ENCODE data around the gene CHI3L2. TPM values are rescaled to one million over a fixed set of nuclear protein-coding genes. Genes with fewer than 3 reads are reported as not detected.
A peak's percentile ranks its signal among the peaks of the same experiment; 100 is the strongest.

CHI3L2 gene
- total RNA-seq, 4 donors from 2014 or later: 4.7 to 9.8 (median 7.7) TPM

- H3K4me3 ChIP-seq: no peak overlapping the region
- H3K9me3 ChIP-seq: no peaks in the 10 kb centered on the region
- WGBS: 65% methylated on average over 2 of the region's 2 CpGs
- peaks cover 47% of the 10 kb centered on the region for H3K4me1 ChIP-seq
- peaks cover 35% of the 10 kb centered on the region for H3K36me3 ChIP-seq
- DNase-seq (ENCODE audit: low spot score in 2 of 2): no peak
- TF ChIP-seq CTCF (IDR thresholded peaks at IDR 0.05) (no peak), EP300 (IDR thresholded peaks at IDR 0.05) (no peak), POLR2AphosphoS5 (IDR thresholded peaks at IDR 0.05) (no peak), POLR2A (IDR thresholded peaks at IDR 0.05) (no peak)
- H3K27ac ChIP-seq: peak overlapping the region; percentile 51
- no peaks in the 10 kb centered on the region for H3K27me3 ChIP-seq
Observed at GRCh38 chr1:111190931-111191451, 36.5 kb upstream of the CHI3L2 start.

GRCh38 chr1:111191496-111191895 lies 36.0 kb upstream of the CHI3L2 start:
- Histone ChIP-seq H3K4me1 (peaks cover 47% of the 10 kb centered on the region), H3K27me3 (no peaks in the 10 kb centered on the region), H3K4me3 (no peak overlapping the region), H3K9me3 (no peaks in the 10 kb centered on the region), H3K27ac (peak overlapping the region; percentile 51), H3K36me3 (peaks cover 30% of the 10 kb centered on the region)
- TF ChIP-seq CTCF (IDR thresholded peaks at IDR 0.05) (no peak), EP300 (IDR thresholded peaks at IDR 0.05) (no peak), POLR2A (IDR thresholded peaks at IDR 0.05) (no peak), POLR2AphosphoS5 (IDR thresholded peaks at IDR 0.05) (no peak)
- WGBS: 57% methylated on average over 3 of the region's 3 CpGs
- no peak for DNase-seq (ENCODE audit: low spot score in 2 of 2)

GRCh38 chr1:111192074-111192473 lies 35.4 kb upstream of the CHI3L2 start:
- TF ChIP-seq POLR2AphosphoS5 (IDR thresholded peaks at IDR 0.05): no peak
- no peak for TF ChIP-seq EP300 (IDR thresholded peaks at IDR 0.05)
- TF ChIP-seq POLR2A (IDR thresholded peaks at IDR 0.05): no peak
- no peak for TF ChIP-seq CTCF (IDR thresholded peaks at IDR 0.05)

GRCh38 chr1:111192658-111193519 lies 34.6 kb upstream of the CHI3L2 start:
- Histone ChIP-seq H3K36me3 (peaks cover 23% of the 10 kb centered on the region), H3K9me3 (no peaks in the 10 kb centered on the region), H3K4me3 (no peak overlapping the region), H3K27ac (peak overlapping the region; percentile 51), H3K4me1 (peaks cover 47% of the 10 kb centered on the region), H3K27me3 (no peaks in the 10 kb centered on the region)
- TF ChIP-seq POLR2A (IDR thresholded peaks at IDR 0.05) (no peak), EP300 (IDR thresholded peaks at IDR 0.05) (no peak), CTCF (IDR thresholded peaks at IDR 0.05) (no peak), POLR2AphosphoS5 (IDR thresholded peaks at IDR 0.05) (no peak)
- 30% methylated on average over 10 of the region's 10 CpGs for WGBS
- DNase-seq (ENCODE audit: low spot score in 2 of 2): no peak

More at GRCh38 chr1:111192074-111192473, 35.4 kb upstream of the CHI3L2 start:
- DNase-seq (ENCODE audit: low spot score in 2 of 2): no peak
- peak overlapping the region; percentile 51 for H3K27ac ChIP-seq
- H3K27me3 ChIP-seq: no peaks in the 10 kb centered on the region
- H3K4me3 ChIP-seq: no peak overlapping the region
- no peaks in the 10 kb centered on the region for H3K9me3 ChIP-seq
- 100% methylated on average over 4 of the region's 5 CpGs for WGBS
- peaks cover 47% of the 10 kb centered on the region for H3K4me1 ChIP-seq
- peaks cover 28% of the 10 kb centered on the region for H3K36me3 ChIP-seq
